HG02588 (cell line): ENCODE measurements around the gene RIMBP3C.
"Not testable (repeated sequence)": the region's sequence is repeated elsewhere in the genome, so short reads cannot be mapped to it uniquely, and the experiment has no call there.

Experiments
- ATAC-seq: cut with Tn5 transposase; IDR thresholded peaks from one replicate; pipeline ENCODE4 v1.9.1; 2021; ENCODE audit warnings: mild to moderate bottlenecking, moderate library complexity; ENCODE audit not compliant: unreplicated experiment

RIMBP3C gene

GRCh38 chr22:21551361-21551760, at the start of gene RIMBP3C:
Gene RIMBP3C, minus strand, starts transcription at chr22:21551461. Its CDS starts 485 bp downstream, at chr22:21550976.
- not testable (repeated sequence) for ATAC-seq

GRCh38 chr22:21599053-21599893, 48.0 kb upstream of the RIMBP3C start:
- no peak for ATAC-seq

GRCh38 chr22:21598302-21598701, 47.0 kb upstream of the RIMBP3C start:
- ATAC-seq: no peak

GRCh38 chr22:21596356-21597135, 45.3 kb upstream of the RIMBP3C start:
- ATAC-seq: not testable (repeated sequence)

- no peak for ATAC-seq
These were observed 43.7 kb upstream of the RIMBP3C start for GRCh38 chr22:21594865-21595452.

GRCh38 chr22:21593406-21594232, 42.4 kb upstream of the RIMBP3C start:
- no peak for ATAC-seq

GRCh38 chr22:21592422-21592821, 41.2 kb upstream of the RIMBP3C start:
- ATAC-seq: no peak

- no peak for ATAC-seq
These were observed 40.4 kb upstream of the RIMBP3C start for GRCh38 chr22:21591695-21592094.

GRCh38 chr22:21590809-21591641, 39.8 kb upstream of the RIMBP3C start:
- no peak for ATAC-seq

- ATAC-seq: no peak
These were observed 38.1 kb upstream of the RIMBP3C start for GRCh38 chr22:21589396-21589795.

GRCh38 chr22:21587803-21588611, 36.7 kb upstream of the RIMBP3C start:
- peak; percentile 88 for ATAC-seq

GRCh38 chr22:21585389-21585788, 34.1 kb upstream of the RIMBP3C start:
- no peak for ATAC-seq

- ATAC-seq: no peak
These were observed 31.8 kb upstream of the RIMBP3C start for GRCh38 chr22:21582801-21583740.

GRCh38 chr22:21581009-21581713, 29.9 kb upstream of the RIMBP3C start:
- not testable (repeated sequence) for ATAC-seq

- ATAC-seq: not testable (repeated sequence)
These were observed 29.4 kb upstream of the RIMBP3C start for GRCh38 chr22:21580623-21581007.

GRCh38 chr22:21579474-21579851, 28.2 kb upstream of the RIMBP3C start:
- no peak for ATAC-seq

- no peak for ATAC-seq
These were observed 22.7 kb upstream of the RIMBP3C start for GRCh38 chr22:21573750-21574494.
